ENCODE results near the gene PALS2.

Gene PALS2

GRCh38 chr7:24595671-24596418, 22.6 kb downstream of the PALS2 start:
- DNase-seq = no peak

- DNase-seq = no peak
Measured at GRCh38 chr7:24597014-24597413, 23.8 kb downstream of the PALS2 start.

- no peak for DNase-seq
Measured at GRCh38 chr7:24601600-24601999, 28.3 kb downstream of the PALS2 start.

- DNase-seq = no peak
Measured at GRCh38 chr7:24602860-24603456, 29.7 kb downstream of the PALS2 start.

GRCh38 chr7:24604630-24605029, 31.4 kb downstream of the PALS2 start:
- DNase-seq = no peak

- DNase-seq = no peak
Measured at GRCh38 chr7:24608504-24608903, 35.3 kb downstream of the PALS2 start.

GRCh38 chr7:24609059-24609458, 35.8 kb downstream of the PALS2 start:
- DNase-seq = no peak

- no peak for DNase-seq
Measured at GRCh38 chr7:24609570-24609969, 36.3 kb downstream of the PALS2 start.

GRCh38 chr7:24611130-24611529, 37.9 kb downstream of the PALS2 start:
- DNase-seq = no peak

- no peak for DNase-seq
Measured at GRCh38 chr7:24617957-24618616, 44.8 kb downstream of the PALS2 start.

- no peak for DNase-seq
Measured at GRCh38 chr7:24619978-24620377, 46.7 kb downstream of the PALS2 start.

- DNase-seq = no peak
Measured at GRCh38 chr7:24622646-24623182, 49.5 kb downstream of the PALS2 start.
